HG02973 (cell line): Measurements from ENCODE around the gene DDN.

Experiments
- ATAC-seq: cut with Tn5 transposase; IDR thresholded peaks from one replicate; pipeline ENCODE4 v1.9.1; 2021; ENCODE audit warnings: moderate library complexity; ENCODE audit not compliant: unreplicated experiment

The DDN gene

DNA sequence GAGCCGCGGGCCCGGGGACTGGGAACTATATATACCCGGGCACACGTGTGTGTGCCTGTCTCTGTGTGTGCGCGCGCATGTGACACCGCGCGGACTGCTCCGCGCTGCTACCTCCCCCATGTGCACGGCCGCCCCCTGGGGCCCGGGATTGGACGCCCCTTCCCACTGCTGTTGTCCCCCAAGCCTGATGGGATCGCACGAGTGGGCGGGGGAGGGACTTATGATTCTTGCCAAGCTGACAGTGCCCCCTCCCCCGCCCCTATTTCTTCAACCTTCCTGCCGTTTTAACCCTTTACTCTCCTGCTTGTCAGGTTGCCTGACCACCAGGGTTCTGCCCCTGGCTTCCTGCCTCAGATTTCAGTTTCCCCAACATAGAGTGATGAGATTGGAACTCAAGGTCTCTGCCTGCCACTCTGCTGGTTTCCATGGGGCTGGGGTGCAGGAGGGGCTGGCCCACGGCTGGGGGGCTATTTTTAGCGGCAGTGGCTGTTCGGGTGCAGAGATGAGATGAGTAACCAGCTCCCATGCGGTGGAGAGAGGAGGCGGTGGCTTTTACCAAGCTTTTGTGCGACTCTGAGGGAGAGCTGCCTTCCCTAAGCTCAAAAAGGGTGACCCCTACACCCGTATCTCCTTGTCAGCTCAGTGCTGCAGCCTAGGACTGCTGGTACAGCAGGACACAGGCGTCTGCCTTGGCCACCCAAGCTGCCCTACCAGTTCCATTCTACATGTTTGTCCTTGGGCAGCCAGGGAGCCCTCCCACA, at the start of gene DDN:
DDN (minus strand) TSS at position 5 of the 761 bp plus-strand sequence. CDS start 88 bp downstream, outside the sequence.
- ATAC-seq: peak; percentile 39

DNA sequence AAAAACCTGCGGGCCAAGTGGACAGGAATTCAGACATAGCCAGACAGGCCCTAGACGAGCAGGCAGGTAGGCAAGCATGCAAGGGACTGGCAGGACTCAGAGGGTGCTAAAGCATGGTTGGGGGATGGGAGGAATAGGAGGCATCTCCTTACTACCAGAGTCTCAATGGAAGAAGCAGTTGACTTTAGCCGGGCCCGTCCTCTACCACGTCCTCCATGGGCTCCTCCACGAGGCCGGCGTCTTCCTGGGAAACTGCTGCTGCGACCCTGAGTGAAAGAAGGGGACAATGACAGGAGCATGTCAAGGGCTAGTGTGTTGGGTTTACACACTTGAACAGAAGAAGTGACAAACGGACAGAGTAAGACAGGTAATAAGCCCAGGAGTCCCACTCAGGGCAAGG, 49.8 kb upstream of the DDN start:
- no peak for ATAC-seq

DNA sequence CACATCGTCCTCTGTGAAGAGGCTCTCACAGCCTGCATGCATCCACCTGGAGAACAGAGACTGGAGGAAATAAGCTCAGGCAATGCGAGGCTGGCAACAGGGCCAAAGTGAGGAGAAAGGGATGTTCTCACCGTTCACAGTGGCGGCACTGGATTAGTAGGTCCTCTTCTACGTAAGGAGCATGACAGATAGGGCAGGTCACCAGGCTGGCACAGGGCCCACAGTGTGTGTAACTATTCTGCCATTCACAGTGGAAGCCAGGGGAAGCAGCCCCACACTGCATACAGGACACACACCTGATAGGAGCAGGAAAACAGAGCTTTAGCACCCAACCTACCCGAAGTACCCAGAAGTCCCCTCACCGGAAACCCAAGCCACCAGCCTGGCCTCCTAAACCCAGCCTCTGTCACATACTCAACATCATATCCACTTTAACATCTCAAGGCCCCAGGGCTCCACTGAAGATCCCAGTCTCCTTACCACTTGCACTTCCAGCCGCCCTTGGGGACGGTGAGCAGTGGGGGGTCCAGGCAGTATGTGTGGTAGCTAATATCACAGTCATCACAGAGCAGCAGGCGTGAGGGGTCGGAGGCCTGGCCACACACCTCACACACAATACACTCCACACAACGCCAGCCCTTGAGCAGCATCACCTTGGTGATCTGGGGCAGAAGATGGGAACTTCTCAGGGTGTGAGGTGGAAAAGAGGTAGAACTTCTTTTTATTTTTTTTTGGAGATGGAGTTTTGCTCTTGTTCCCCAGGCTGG, 47.1 kb upstream of the DDN start:
- no peak for ATAC-seq

DNA sequence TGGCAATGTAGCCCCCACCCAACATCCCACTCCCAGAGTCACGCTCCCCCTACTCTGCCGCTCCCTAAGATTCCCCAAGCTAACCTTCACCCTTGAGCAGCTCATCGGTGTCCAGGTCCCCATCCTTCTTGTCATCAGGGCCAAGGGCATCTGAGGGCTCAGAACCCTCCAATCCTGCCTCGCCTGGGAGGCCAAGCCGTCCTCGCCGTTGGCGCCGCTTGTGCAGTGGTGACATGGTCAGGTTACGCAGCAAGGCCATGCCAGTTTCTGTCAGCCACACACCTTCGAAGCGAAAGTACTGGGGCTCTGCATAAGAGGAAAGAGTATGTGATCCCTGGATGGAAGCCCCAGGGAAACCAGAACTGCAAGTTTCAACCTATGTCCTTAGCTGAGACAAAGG, 45.5 kb upstream of the DDN start:
- no peak for ATAC-seq

DNA sequence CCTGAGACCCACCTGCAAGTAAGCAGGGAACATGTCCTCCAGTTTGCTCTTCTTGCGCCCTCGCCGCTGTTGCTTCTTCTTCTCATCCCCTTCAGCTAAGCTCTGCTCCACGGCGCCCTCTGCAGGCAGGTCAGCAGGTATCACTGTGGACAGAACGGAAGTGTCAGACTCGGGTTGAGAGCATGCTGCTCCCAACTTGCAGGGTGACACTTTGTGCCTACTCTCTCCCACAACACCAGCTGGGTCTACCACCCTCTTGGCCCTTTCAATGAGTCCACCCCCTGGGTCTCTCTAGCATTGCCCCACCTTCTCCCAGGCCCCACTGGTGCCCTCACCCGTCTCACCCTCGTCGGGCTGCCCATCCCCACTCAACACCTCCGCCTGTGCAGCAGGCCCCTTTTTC, 44.7 kb upstream of the DDN start:
- no peak for ATAC-seq

DNA sequence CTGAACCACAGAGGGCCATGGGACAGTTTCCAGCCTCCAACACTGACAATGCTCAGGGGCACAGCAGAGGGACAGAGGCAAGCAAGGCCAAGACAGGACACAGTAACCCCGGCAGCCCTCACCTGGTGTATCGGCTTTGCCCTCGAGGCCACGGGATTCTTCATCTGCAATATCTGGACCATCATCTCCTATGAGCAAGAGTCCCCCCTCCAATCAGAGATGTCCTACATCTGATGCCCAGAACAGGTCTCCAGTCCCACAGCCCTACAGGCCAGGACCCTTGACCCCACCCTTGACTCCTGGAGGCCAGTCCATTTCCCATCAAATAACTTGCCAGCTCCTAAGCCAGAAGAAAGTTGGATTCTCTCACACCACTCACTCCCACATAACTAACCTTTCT, 44.1 kb upstream of the DDN start:
- no peak for ATAC-seq

DNA sequence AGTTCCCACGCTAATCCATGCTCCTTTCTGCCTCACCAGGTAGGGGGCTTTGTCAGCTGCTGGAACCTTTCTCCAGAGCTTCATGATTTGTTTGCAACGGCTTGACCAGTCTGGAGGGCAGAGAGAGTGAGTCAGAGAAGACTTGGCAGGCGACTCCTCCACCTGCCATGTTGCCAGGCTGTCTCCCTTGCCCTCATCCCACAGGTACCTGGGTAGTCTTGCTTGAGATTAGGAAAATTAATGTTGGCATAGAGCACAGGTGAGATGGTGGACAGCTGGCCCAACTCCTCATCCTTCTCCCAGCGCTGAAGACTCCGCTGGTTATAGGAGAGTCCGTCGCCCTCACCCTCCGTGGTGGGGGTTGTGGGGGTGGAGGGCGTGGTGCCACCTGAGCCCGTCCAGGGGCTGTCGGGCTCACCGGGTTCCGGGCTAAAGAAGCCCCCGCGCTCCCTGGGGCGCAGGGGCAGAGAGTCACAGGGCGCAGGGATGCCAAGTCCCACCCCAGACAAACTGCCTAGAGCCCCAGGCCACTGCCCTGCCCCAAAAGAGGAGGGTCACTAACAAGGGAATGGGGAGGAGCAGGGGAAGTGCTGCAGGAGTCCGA, 42.8 kb upstream of the DDN start:
- ATAC-seq: no peak

DNA sequence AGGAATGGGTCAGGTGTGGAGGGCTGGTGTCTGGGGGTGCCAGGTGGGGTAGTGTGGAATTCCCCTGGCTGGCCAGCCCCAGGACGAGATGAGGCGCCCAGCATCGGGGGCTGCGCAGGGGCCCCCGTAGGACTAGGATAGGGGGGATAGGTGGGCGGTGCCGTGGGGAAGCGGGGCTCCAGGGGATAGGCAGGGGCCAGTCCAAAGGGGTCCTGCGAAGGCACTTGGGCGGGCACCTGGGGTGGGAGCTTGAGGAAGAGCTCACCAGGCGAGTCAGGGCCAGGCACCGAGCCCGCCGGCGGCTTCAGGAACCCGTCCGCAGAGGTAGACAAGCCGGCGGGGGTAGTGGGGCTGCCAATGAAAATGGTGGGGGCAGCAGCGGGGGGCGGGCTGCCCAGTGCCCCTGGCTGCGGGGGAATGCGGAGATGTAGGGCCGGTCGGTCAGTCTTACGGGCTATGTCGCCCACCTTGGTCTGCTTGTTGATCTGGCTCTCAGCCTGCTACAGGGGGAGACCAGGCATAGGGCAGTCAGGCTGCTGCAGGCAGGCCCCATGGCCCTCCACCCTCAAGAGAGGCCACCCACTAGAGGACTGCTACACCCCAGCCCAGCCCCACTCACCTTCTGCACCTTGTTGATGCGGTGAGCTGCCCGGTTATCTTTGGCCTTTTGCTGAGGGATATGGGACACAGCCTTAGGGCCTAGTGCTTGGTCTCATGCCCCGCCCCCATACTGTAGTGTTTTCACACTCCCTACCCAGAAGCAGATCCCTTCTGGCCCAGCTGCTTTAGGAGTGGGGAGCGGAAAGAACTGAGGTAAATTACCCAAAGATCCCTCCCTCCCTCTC, 42.1 kb upstream of the DDN start:
- no peak for ATAC-seq

DNA sequence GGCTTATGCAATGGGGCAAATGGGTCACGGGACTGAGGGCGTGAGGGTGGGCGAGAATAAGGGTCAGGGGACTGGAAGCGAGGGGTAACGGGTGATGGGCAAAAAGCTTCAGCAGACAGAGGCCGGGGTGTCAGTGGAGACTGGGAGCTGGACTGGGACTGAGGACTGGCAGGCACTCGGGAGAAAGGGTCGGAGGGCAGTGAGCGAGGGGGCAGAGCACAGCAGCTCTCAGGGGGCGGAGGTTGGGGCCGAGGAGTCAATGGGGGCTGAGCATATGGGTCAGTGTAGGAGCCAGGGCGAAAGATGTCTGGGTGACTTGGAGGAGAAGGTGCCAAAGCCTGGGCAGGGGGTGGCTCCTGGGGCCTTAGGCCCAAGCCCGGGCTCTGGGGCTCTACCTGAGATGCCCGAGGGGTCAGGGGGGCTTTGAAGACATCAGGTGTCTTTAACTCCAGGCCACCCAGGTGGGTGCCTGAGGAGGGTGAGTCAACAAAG, 41.2 kb upstream of the DDN start:
- no peak for ATAC-seq

DNA sequence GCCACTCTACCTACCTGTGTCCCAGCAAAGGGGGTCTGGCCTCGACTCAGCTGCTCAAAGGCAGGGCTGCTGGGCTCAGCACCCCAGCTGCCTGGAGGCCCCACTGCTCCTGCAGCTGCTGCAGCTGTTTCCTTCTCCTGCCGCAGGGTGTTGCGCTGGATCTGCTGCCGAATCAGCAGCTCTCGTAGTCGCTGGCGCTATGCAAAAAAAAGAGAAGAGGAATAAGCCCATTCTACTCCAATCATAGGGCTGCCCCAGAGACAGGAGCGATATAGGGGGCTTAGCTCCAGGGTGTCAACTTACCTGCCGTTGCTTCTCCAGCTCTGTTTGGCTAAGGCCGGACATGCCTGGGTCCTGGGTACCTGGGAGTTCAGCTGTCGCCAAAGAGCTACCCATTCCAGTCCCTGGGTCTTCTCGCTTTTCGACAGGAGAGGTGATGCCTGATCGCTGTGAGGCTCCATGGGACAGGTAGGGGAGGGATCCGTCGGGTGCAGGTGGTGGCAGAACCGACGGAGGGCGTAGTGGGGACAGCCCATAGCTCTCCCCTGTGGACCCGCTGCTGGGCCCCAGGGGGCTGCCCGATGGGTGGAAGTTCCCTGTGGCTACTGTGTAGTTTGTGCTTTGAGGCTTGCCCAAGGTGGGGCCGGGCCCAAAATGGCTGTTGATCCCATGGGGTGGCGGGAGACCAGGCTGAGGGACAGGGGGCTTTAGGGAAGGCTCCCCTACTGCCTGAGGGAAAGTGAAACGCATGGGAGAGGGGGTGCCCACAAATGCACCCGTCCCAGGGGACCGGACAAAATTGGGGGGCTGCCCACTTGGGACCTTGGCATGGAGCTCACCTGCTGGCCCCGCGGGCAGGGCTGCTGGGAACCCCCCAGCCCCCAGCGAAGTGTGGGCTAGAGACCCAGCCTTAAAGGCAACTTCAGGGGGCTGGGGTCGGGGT, 40.5 kb upstream of the DDN start:
- ATAC-seq: no peak

DNA sequence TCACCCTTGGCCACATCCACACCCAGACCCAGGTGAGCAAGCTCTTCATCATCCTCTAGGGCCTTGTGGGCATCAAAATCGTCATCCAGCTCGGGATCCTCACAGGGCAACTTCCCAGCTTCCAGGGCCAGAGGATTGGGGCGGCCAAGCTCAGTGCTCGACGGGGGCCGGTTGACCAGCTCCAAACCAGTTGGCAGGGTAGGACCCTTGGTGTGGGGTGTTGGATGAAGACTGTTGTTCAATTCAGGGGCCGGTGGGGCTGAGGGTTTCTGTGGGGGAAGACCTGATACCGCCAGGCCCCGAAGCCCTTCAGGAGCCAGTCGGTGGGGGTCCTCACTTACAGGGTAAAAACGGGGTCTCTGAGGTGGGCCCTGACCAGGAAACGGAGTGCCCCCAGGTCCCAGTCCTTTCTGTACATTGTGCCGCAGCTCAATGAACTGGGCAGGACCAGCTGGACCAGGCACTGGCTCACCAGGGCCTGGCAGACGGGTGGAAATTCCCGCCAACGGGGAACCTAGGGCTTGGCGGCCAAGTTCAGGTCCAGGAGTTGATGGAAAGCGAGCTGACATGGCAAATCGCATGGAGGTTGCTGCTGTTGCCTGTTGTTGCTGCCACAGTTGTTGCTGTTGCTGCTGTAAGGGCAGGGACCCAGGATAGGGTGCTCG, 39.2 kb upstream of the DDN start:
- no peak for ATAC-seq

DNA sequence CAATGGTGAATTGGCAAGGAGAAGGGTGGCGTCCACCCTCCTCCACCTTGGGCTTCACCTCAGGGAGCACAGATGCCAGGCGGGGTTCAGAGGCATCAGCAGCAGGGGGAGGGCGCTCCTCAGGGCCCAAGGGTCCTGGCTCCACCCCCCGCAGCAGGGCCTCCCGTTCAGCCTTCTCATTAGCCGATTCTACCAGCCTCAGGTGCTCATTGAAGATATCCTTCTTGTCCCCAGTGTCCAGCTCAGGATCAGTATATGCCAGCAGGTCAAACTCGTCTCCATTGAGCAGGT, 38.7 kb upstream of the DDN start:
- no peak for ATAC-seq

DNA sequence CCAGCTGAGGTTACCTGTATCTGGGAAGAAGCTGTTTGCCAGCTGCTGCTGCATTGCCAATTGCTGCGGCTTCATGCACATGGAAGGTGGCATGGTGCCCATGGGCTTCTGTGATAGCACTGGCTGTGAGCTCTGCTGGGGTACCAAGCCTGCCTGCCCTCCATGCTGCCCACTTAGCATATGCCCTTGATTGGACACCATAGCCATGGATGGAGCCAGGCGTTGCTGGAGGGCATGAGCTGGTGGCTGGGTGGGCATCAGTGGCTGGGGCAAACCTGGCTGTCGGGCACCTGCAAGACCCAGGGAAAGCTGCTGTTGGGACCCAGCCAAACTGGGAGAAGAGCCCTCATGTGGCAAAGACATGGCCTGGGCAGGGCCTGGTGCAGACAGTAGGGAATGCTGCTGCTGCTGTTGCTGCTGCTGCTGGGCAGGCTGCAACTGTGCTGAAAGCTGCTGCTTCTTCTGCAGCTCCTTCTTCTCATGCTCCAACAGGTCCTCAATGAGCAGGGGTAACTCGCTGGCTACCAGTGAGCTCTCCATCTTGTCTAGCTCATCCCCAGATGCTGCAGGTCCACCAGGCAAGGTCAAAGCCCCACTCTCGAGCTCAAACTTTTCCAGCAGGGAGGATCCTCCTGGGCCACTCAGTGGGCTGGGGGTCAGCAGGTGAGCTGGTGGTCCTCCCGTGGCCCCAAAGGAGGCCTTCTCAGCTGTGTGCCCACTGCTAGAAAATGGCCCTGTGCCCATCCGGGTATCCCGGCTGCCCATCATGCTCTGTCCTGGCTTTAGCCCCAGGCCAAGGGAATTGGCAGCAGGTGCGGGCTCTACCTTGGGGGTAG, 38.2 kb upstream of the DDN start:
- no peak for ATAC-seq

DNA sequence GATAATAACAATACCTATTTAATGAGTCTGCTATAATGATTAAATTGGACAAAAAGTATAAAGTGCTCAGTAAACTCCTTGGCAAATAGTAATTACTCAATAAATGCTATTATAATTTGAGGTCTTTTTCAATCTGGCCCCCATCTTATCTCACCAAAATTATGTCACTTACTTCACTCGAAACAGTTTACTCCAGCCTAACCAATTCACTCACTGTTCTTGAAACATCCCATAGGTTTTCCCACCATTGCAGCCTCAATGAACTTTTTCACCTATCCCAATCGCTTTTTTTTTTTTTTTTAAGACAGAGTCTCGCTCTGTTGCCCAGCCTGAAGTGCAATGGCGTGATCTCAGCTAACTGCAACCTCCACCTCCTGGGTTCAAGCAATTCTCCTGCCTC, 36.9 kb upstream of the DDN start:
- no peak for ATAC-seq

DNA sequence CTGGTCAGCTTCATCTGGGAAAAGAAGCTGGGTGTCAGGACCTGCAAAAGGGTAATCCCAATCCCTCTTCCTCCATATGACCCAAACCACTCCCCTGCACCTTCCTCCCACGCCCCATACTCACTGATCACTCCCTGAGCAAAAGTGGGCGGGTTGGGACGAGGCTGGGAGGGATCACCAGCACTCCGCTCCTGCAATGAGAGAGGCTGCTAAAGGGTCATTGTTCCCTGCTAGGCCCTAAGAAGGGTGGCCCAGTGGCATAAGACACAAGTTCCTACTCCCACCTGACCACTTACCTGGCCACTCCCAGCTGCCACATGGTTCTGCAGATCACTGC, 35.1 kb upstream of the DDN start:
- ATAC-seq: no peak

DNA sequence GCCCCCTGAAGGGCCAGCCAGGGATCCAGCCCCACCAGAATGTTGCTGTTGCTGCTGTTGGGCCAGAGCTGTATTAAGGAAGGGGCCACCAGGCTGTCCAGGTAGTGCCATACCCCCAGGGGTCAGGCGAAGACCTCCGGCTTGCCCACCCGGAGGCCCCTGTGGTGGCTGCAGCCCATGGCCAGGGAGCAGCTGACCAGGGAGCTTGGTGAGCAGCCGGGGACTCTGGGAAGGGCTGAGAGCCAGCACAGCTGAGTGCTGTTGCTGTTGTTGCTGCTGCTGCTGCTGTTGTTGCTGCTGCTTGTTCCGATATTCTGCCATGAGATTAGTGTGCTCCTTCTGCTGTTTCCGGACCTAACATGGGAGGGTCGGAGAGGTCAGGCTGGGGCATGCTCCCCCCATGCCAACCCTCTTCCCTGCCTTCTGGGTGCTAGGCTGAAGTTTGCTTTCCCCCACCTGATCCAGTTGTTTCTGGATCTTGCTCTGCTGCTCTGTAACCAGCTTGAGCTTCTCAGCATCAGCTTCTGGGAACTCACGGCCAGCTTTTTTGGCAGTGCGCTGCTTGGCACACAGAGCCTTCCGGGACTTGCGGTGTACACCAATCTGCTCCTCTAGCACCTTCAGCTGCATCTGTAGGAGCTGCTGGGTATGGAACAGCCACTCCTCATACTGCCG, 34.6 kb upstream of the DDN start:
- no peak for ATAC-seq

DNA sequence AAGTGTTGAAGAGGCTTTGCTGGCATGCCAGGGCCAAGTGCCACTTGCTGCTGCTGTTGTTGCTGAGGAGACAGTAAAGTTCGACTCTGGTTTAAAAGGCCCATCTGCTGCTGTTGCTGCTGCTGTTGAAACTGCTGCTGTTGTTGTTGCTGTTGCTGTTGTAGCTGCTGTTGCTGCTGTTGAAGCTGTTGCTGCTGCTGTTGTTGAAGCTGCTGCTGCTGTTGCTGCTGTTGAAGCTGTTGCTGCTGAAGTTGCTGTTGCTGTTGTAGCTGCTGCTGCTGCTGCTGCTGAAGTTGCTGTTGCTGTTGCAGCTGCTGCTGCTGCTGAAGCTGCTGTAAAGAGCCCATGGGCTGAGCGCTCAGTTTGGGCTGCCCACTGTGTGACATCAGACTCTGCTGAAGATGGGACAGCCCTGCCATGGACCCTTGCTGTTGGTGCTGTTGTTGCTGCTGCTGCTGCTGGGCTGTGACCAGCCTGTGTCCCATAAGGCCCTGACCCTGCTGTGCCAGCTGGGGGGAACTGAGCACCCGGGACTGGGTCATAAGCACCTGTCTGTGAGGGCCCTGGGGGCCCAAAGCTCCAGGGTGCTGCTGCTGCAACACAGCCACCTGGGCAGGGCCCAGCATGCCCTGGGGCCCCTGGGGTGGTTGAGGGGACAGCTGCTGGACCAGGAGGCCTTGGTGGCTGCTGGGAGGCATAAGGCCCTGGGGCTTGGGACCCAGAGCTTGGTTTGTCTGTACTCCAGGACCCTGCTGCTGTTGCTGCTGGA, 33.7 kb upstream of the DDN start:
- no peak for ATAC-seq

DNA sequence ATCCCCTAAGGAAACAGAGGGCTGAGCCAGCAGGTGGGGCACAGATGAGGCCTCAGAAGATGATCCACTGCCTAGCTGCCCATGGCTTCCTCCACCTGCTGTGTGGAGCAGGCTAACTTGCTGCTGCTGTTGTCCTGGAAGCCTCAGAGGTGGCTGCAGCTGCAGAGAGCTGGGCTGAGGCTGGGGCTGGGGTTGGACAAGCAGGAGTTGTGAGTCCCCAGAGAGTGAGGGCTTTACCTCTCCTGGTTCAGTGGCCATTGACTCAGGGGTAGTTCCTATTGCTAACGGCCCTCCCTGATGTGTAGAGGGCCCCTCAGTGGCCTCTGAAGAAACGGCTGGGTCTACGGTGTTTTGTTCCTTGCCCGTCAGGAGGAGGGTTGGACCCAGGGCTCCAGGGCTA, 33.1 kb upstream of the DDN start:
- no peak for ATAC-seq
